CD4-positive, alpha-beta T cell (primary cell): ENCODE results near the gene GPRC5B. TPM values are rescaled to one million over a fixed set of nuclear protein-coding genes. Genes with fewer than 3 reads are reported as not detected.

ENCODE experiments used
- ATAC-seq: fragments of 200-7000 bp; cut with Tn5 transposase; one replicate; pipeline ENCODE4 v1.10.0; 2022; ENCODE audit warnings: mild to moderate bottlenecking; ENCODE audit not compliant: poor library complexity
- CTCF ChIA-PET: fragments of 350-600 bp; sonication (Branson Sonifier 250); formaldehyde crosslinking; loops from one replicate; lab custom pipeline; 2021; ENCODE audit warnings: antibody characterized with exemption, inconsistent platforms; lab: Charles Lee
- POLR2A ChIA-PET: fragments of 350-600 bp; sonication (Branson Sonifier 250); formaldehyde crosslinking; loops from one replicate; lab custom pipeline; 2021; ENCODE audit warnings: antibody characterized with exemption, inconsistent platforms; lab: Charles Lee
- DNase-seq, 14 experiments: peaks; one replicate each; pipeline ENCODE4 v3.0.0-alpha.2; 2013 to 2020; ENCODE audit warnings: mixed read lengths in 2 of 14
- H3K27ac ChIP-seq, 2 donors: one replicate each; pipeline versions ENCODE4 v1.5.1 to v1.7.0; 2013; ENCODE audit warnings: low read length in 2 of 2, low read depth in 1 of 2, mild to moderate bottlenecking in 1 of 2
- H3K27me3 ChIP-seq, 2 experiments: 1 replicate in 1 of 2; 2 replicates in 1 of 2; pipeline versions ENCODE4 v1.6.1 to v1.7.0; 2013; ENCODE audit warnings: low read length in 2 of 2, control low read depth in 1 of 2, mild to moderate bottlenecking in 1 of 2, moderate library complexity in 1 of 2; ENCODE audit not compliant: insufficient read depth in 2 of 2, control insufficient read depth in 1 of 2
- H3K36me3 ChIP-seq: one replicate; pipeline ENCODE4 v1.6.1; 2013; ENCODE audit warnings: low read length, control low read depth; ENCODE audit not compliant: insufficient read depth
- H3K4me1 ChIP-seq: one replicate; pipeline ENCODE4 v1.6.1; 2013; ENCODE audit warnings: low read length, control low read depth; ENCODE audit not compliant: insufficient read depth
- H3K4me3 ChIP-seq: one replicate; pipeline ENCODE4 v1.5.1; 2013; ENCODE audit warnings: mild to moderate bottlenecking, low read length, moderate library complexity
- H3K9me3 ChIP-seq, 2 experiments: 1 replicate in 1 of 2; 2 replicates in 1 of 2; pipeline versions ENCODE4 v1.6.1 to v1.7.0; 2013; ENCODE audit warnings: low read length in 2 of 2, mild to moderate bottlenecking in 2 of 2, control low read depth in 1 of 2, moderate library complexity in 1 of 2; ENCODE audit not compliant: control insufficient read depth in 1 of 2, insufficient read depth in 1 of 2
- H3K27ac Mint-ChIP-seq: one replicate; pipeline ENCODE4 v1.8.0; 2020; ENCODE audit warnings: mixed read lengths
- H3K27me3 Mint-ChIP-seq: one replicate; pipeline ENCODE4 v1.8.0; 2021; ENCODE audit warnings: mixed read lengths
- H3K36me3 Mint-ChIP-seq: one replicate; pipeline ENCODE4 v1.8.0; 2021; ENCODE audit warnings: low read depth, mixed read lengths
- H3K4me1 Mint-ChIP-seq: one replicate; pipeline ENCODE4 v1.8.0; 2021; ENCODE audit warnings: low read depth, mixed read lengths
- H3K4me3 Mint-ChIP-seq: one replicate; pipeline ENCODE4 v1.8.0; 2020; ENCODE audit warnings: mild to moderate bottlenecking, mixed read lengths
- H3K9me3 Mint-ChIP-seq: one replicate; pipeline ENCODE4 v1.8.0; 2020; ENCODE audit warnings: mixed read lengths
- CTCF ChIP-seq: fragments of 200-600 bp; IDR thresholded peaks from one replicate; pipeline ENCODE4 v1.8.0; 2022; ENCODE audit warnings: antibody characterized with exemption, mild to moderate bottlenecking
- intact Hi-C, 2 experiments: fragments of 100-400 bp; cut with DNase I in 1 of 2; cut with micrococcal nuclease in 1 of 2; formaldehyde crosslinking; loops; one replicate each; pipeline versions ENCODE4 v1.15.1 to v1.9.0; 2023 to 2025; cut with DNase I, micrococcal nuclease
- total RNA-seq, 174 experiments: library from RNA in 2 of 174; stranded (reverse) in 2 of 174; gene quantifications; one replicate each; pipeline ENCODE4 v1.2.3 and lab custom pipeline; 2021 to 2026

Gene GPRC5B
- total RNA-seq, 2 experiments from 2014 or later = 0.47 to 0.75 TPM

- CTCF ChIA-PET = no interaction called here
Observed at GRCh38 chr16:19835196-19835595, 49.5 kb downstream of the GPRC5B start.

GRCh38 chr16:19833581-19833980, 51.1 kb downstream of the GPRC5B start:
- Mint-ChIP-seq H3K4me3 (no peak overlapping the region), H3K4me1 (no peaks in the 10 kb centered on the region), H3K36me3 (no peaks in the 10 kb centered on the region), H3K27me3 (no peaks in the 10 kb centered on the region), H3K9me3 (no peaks in the 10 kb centered on the region), H3K27ac (no peak overlapping the region)
- no peaks in the 10 kb centered on the region for H3K4me1 ChIP-seq
- H3K27me3 ChIP-seq = no peaks in the 10 kb centered on the region
- DNase-seq (no peak), ATAC-seq (no peak)
- TF ChIP-seq CTCF = no peak
- H3K36me3 ChIP-seq = no peaks in the 10 kb centered on the region
- ChIA-PET CTCF (no interaction called here), POLR2A (no interaction called here)
- no peaks in the 10 kb centered on the region for H3K9me3 ChIP-seq
- no peak overlapping the region for H3K27ac ChIP-seq
- intact Hi-C loops = no loop called here
- H3K4me3 ChIP-seq = no peak overlapping the region

More at GRCh38 chr16:19835196-19835595, 49.5 kb downstream of the GPRC5B start:
- Mint-ChIP-seq H3K4me1 (no peaks in the 10 kb centered on the region), H3K4me3 (no peak overlapping the region), H3K9me3 (no peaks in the 10 kb centered on the region), H3K36me3 (no peaks in the 10 kb centered on the region), H3K27ac (no peak overlapping the region), H3K27me3 (no peaks in the 10 kb centered on the region)
- POLR2A ChIA-PET = no interaction called here
- Histone ChIP-seq H3K4me3 (no peak overlapping the region), H3K9me3 (no peaks in the 10 kb centered on the region), H3K4me1 (no peaks in the 10 kb centered on the region), H3K36me3 (no peaks in the 10 kb centered on the region), H3K27me3 (no peaks in the 10 kb centered on the region), H3K27ac (no peak overlapping the region)
- ATAC-seq = no peak
- DNase-seq = no peak
- intact Hi-C loops = no loop called here
- TF ChIP-seq CTCF = no peak

GRCh38 chr16:19833176-19833575, 51.5 kb downstream of the GPRC5B start:
- Histone ChIP-seq H3K4me3 (no peak overlapping the region), H3K36me3 (no peaks in the 10 kb centered on the region), H3K4me1 (no peaks in the 10 kb centered on the region), H3K27ac (no peak overlapping the region), H3K9me3 (no peaks in the 10 kb centered on the region), H3K27me3 (no peaks in the 10 kb centered on the region)
- Mint-ChIP-seq H3K4me3 (no peak overlapping the region), H3K4me1 (no peaks in the 10 kb centered on the region), H3K9me3 (no peaks in the 10 kb centered on the region), H3K27me3 (no peaks in the 10 kb centered on the region), H3K27ac (no peak overlapping the region), H3K36me3 (no peaks in the 10 kb centered on the region)
- ChIA-PET CTCF (no interaction called here), POLR2A (no interaction called here)
- DNase-seq = no peak
- ATAC-seq = no peak
- no peak for TF ChIP-seq CTCF
- intact Hi-C loops = no loop called here
